ENCODE results near the gene CTSH. TPM values are rescaled to one million over a fixed set of nuclear protein-coding genes. Genes with fewer than 3 reads are reported as not detected.

The CTSH gene
- total and polyA plus RNA-seq, 2 experiments from 2014 or later: 19.7 to 19.9 TPM

DNA sequence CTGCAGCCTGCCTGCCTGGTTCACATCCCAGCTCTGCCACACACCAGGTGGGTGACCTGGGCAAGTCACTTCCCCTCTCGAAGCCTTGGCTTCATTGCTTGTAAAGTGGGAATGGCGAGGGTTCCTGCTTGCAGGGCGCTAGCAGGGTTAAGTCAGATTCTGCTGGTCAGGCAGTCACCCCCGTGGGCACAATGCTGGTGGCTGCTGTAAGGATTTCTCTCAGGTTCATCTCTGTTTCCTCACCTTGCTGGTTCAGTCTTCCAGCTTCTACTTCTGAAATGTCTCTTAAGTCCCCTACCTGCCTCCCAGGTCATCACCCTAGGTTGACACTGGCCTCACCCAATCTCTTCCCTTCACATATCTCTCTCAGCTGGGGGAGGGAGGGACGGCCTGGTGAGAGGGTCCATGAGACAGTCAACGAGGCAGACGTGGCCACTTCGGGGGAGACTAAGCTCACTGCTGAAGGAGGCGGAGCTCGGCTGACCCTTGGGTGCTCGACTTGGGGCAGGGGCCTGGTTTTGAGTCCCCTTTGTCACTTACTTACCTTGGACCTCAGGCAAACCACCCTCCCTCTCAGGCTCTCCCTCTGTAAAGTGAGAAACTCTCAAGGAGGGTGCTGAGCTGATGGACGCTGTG lies 11.5 kb downstream of the CTSH start:
- Histone ChIP-seq H4K20me1 (replicated peaks; ENCODE audit: insufficient read depth) (no peaks in the 10 kb centered on the region), H3F3A (replicated peaks; ENCODE audit: low read depth) (no peaks in the 10 kb centered on the region), H3K27ac (ENCODE audit: low read depth) (no peak overlapping the region), H2AFZ (no peak overlapping the region), H3K36me3 (ENCODE audit: insufficient read depth) (no peaks in the 10 kb centered on the region), H3K4me2 (no peak overlapping the region), H3K4me3 (no peak overlapping the region), H3K4me1 (ENCODE audit: insufficient read depth) (no peaks in the 10 kb centered on the region), H3K9me2 (ENCODE audit: insufficient read depth) (no peaks in the 10 kb centered on the region), H3K27me3 (ENCODE audit: insufficient read depth) (no peaks in the 10 kb centered on the region), H3K79me2 (replicated peaks; ENCODE audit: insufficient read depth) (no peaks in the 10 kb centered on the region)
- H3K9me3 Mint-ChIP-seq: no peaks in the 10 kb centered on the region
- H3K4me3 Mint-ChIP-seq: no peak overlapping the region
- H3K4me1 Mint-ChIP-seq: peaks cover 4% of the 10 kb centered on the region
- no peak for ATAC-seq
- H3K27me3 Mint-ChIP-seq (ENCODE audit: insufficient read depth, low read depth, poor library complexity): peaks cover 18% of the 10 kb centered on the region
- DNase-seq (ENCODE audit: low spot score): no peak
- TF ChIP-seq ZNF331 (CRISPR knock-in tag; IDR thresholded peaks at IDR 0.05; ENCODE audit: low read depth): no peak
- TF ChIP-seq EZH2 (IDR thresholded peaks at IDR 0.05; ENCODE audit: low read depth, unreplicated experiment): no peak
- no peak for TF ChIP-seq NANOG (IDR thresholded peaks at IDR 0.05; ENCODE audit: borderline replicate concordance)
- TF ChIP-seq EZH2phosphoT487 (IDR thresholded peaks at IDR 0.05; ENCODE audit: unreplicated experiment): no peak
- no peak for TF ChIP-seq POLR2AphosphoS5 (IDR thresholded peaks at IDR 0.05; ENCODE audit: low read depth)
- no peak for TF ChIP-seq ZNF462 (CRISPR knock-in tag; IDR thresholded peaks at IDR 0.05)
- TF ChIP-seq JUNB (IDR thresholded peaks at IDR 0.05; ENCODE audit: unreplicated experiment): no peak
- TF ChIP-seq CREB1 (CRISPR knock-in tag; IDR thresholded peaks at IDR 0.05; ENCODE audit: low read depth): no peak
- TF ChIP-seq, protein P1, sequence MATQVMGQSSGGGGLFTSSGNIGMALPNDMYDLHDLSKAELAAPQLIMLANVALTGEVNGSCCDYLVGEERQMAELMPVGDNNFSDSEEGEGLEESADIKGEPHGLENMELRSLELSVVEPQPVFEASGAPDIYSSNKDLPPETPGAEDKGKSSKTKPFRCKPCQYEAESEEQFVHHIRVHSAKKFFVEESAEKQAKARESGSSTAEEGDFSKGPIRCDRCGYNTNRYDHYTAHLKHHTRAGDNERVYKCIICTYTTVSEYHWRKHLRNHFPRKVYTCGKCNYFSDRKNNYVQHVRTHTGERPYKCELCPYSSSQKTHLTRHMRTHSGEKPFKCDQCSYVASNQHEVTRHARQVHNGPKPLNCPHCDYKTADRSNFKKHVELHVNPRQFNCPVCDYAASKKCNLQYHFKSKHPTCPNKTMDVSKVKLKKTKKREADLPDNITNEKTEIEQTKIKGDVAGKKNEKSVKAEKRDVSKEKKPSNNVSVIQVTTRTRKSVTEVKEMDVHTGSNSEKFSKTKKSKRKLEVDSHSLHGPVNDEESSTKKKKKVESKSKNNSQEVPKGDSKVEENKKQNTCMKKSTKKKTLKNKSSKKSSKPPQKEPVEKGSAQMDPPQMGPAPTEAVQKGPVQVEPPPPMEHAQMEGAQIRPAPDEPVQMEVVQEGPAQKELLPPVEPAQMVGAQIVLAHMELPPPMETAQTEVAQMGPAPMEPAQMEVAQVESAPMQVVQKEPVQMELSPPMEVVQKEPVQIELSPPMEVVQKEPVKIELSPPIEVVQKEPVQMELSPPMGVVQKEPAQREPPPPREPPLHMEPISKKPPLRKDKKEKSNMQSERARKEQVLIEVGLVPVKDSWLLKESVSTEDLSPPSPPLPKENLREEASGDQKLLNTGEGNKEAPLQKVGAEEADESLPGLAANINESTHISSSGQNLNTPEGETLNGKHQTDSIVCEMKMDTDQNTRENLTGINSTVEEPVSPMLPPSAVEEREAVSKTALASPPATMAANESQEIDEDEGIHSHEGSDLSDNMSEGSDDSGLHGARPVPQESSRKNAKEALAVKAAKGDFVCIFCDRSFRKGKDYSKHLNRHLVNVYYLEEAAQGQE (IDR thresholded peaks at IDR 0.05; ENCODE audit: unreplicated experiment): no peak
- TF ChIP-seq STAT1 (IDR thresholded peaks at IDR 0.05; ENCODE audit: unreplicated experiment): no peak
- no peak for TF ChIP-seq ZNF114 (CRISPR knock-in tag; IDR thresholded peaks at IDR 0.05)
- no peak for TF ChIP-seq CTCF (conservative IDR thresholded peaks at IDR 0.05; ENCODE audit: low read depth in 2 of 2)
- H3K27ac Mint-ChIP-seq: no peak overlapping the region
- no peaks in the 10 kb centered on the region; the same call in 2 of the 3 replicates for H3K36me3 Mint-ChIP-seq (ENCODE audit: low read depth)
